Nephron (organoid): Measurements from ENCODE around the gene TECPR2.

Source experiments
- H3K27ac Mint-ChIP-seq, 3 experiments: 2 replicates each; pipeline ENCODE4 v1.8.0; 2020; ENCODE audit warnings: mixed read lengths in 3 of 3, mild to moderate bottlenecking in 2 of 3, moderate library complexity in 1 of 3
- H3K27me3 Mint-ChIP-seq: 2 replicates; pipeline ENCODE4 v1.8.0; 2021; ENCODE audit warnings: low read depth, mild to moderate bottlenecking, moderate library complexity, mixed read lengths
- H3K36me3 Mint-ChIP-seq: 2 replicates; pipeline ENCODE4 v1.8.0; 2020; ENCODE audit warnings: low read depth, mixed read lengths
- H3K4me1 Mint-ChIP-seq: 2 replicates; pipeline ENCODE4 v1.8.0; 2020; ENCODE audit warnings: mixed read lengths
- H3K4me3 Mint-ChIP-seq, 3 experiments: 2 replicates each; pipeline ENCODE4 v1.8.0; 2020; ENCODE audit warnings: mild to moderate bottlenecking in 3 of 3, mixed read lengths in 3 of 3, moderate library complexity in 2 of 3
- H3K9me3 Mint-ChIP-seq: 2 replicates; pipeline ENCODE4 v1.8.0; 2020; ENCODE audit warnings: mixed read lengths
- CTCF ChIP-seq, 3 experiments: fragments of 200-600 bp; sonication (generic); IDR thresholded peaks; one replicate each; pipeline ENCODE4 v1.5.0; 2021; ENCODE audit warnings: antibody characterized with exemption in 3 of 3; ENCODE audit not compliant: unreplicated experiment in 3 of 3

TECPR2 gene

GRCh38 chr14:102390064-102390855, 27.5 kb downstream of the TECPR2 start:
- TF ChIP-seq CTCF (IDR thresholded peaks at IDR 0.05; ENCODE audit: unreplicated experiment in 3 of 3): no peak
- Mint-ChIP-seq H3K4me1 (no peaks in the 10 kb centered on the region), H3K36me3 (peaks cover 46% of the 10 kb centered on the region), H3K4me3 (no peak overlapping the region), H3K27ac (no peak overlapping the region), H3K9me3 (no peaks in the 10 kb centered on the region), H3K27me3 (no peaks in the 10 kb centered on the region)

GRCh38 chr14:102392506-102392905, 29.8 kb downstream of the TECPR2 start:
- Mint-ChIP-seq H3K27ac (no peak overlapping the region), H3K4me1 (no peaks in the 10 kb centered on the region), H3K36me3 (peaks cover 53% of the 10 kb centered on the region), H3K9me3 (peaks cover 10% of the 10 kb centered on the region), H3K27me3 (no peaks in the 10 kb centered on the region), H3K4me3 (no peak overlapping the region)
- no peak for TF ChIP-seq CTCF (IDR thresholded peaks at IDR 0.05; ENCODE audit: unreplicated experiment in 3 of 3)

GRCh38 chr14:102394717-102395375, 32.1 kb downstream of the TECPR2 start:
- TF ChIP-seq CTCF (IDR thresholded peaks at IDR 0.05; ENCODE audit: unreplicated experiment in 3 of 3): no peak
- no peaks in the 10 kb centered on the region for H3K4me1 Mint-ChIP-seq

GRCh38 chr14:102396521-102396920, 33.8 kb downstream of the TECPR2 start:
- no peaks in the 10 kb centered on the region for H3K27me3 Mint-ChIP-seq
- no peaks in the 10 kb centered on the region for H3K4me1 Mint-ChIP-seq
- H3K36me3 Mint-ChIP-seq: peaks cover 76% of the 10 kb centered on the region
- H3K27ac Mint-ChIP-seq: no peak overlapping the region
- peaks cover 28% of the 10 kb centered on the region for H3K9me3 Mint-ChIP-seq
- H3K4me3 Mint-ChIP-seq: no peak overlapping the region
- TF ChIP-seq CTCF (IDR thresholded peaks at IDR 0.05; ENCODE audit: unreplicated experiment in 3 of 3): no peak

More at GRCh38 chr14:102394717-102395375, 32.1 kb downstream of the TECPR2 start:
- H3K27ac Mint-ChIP-seq: no peak overlapping the region
- no peaks in the 10 kb centered on the region for H3K27me3 Mint-ChIP-seq
- H3K4me3 Mint-ChIP-seq: no peak overlapping the region
- peaks cover 70% of the 10 kb centered on the region for H3K36me3 Mint-ChIP-seq
- peaks cover 24% of the 10 kb centered on the region for H3K9me3 Mint-ChIP-seq

GRCh38 chr14:102403028-102403427, 40.3 kb downstream of the TECPR2 start:
- peaks cover 78% of the 10 kb centered on the region for H3K36me3 Mint-ChIP-seq
- no peaks in the 10 kb centered on the region for H3K27me3 Mint-ChIP-seq
- peaks cover 38% of the 10 kb centered on the region for H3K9me3 Mint-ChIP-seq
- no peak overlapping the region for H3K27ac Mint-ChIP-seq
- no peak overlapping the region for H3K4me3 Mint-ChIP-seq
- TF ChIP-seq CTCF (IDR thresholded peaks at IDR 0.05; ENCODE audit: unreplicated experiment in 3 of 3): no peak
- no peaks in the 10 kb centered on the region for H3K4me1 Mint-ChIP-seq
